Lung (tissue), 12 donors: ENCODE measurements around the gene CLEC4E. TPM values are rescaled to one million over a fixed set of nuclear protein-coding genes. Genes with fewer than 3 reads are reported as not detected.
"Not testable (repeated sequence)": the region's sequence is repeated elsewhere in the genome, so short reads cannot be mapped to it uniquely, and the experiment has no call there.

Source experiments
- ATAC-seq: fragments of 200-7000 bp; cut with Tn5 transposase; one replicate; pipeline ENCODE4 v1.9.1; 2020; ENCODE audit warnings: moderate number of reproducible peaks; ENCODE audit not compliant: insufficient read depth, low FRiP score
- DNase-seq, 3 donors: peaks; one replicate each; pipeline ENCODE4 v3.0.0-alpha.2; 2013 to 2017
- H3K27ac ChIP-seq, 2 donors: one replicate each; pipeline ENCODE4 v1.5.1; 2013; ENCODE audit warnings: mild to moderate bottlenecking in 2 of 2, moderate library complexity in 2 of 2, control low read depth in 1 of 2, inconsistent platforms in 1 of 2, low read depth in 1 of 2, low read length in 1 of 2
- H3K27me3 ChIP-seq, 3 donors: one replicate each; pipeline ENCODE4 v1.5.1; 2013; ENCODE audit warnings: low read length in 2 of 3; ENCODE audit not compliant: control insufficient read depth in 3 of 3, insufficient read depth in 3 of 3
- H3K36me3 ChIP-seq, 4 donors: one replicate each; pipeline ENCODE4 v1.5.1; 2013; ENCODE audit warnings: low read length in 4 of 4, mild to moderate bottlenecking in 1 of 4, moderate library complexity in 1 of 4; ENCODE audit not compliant: control insufficient read depth in 4 of 4, insufficient read depth in 4 of 4
- H3K4me1 ChIP-seq, 5 donors: one replicate each; pipeline ENCODE4 v1.5.1; 2013; ENCODE audit warnings: low read length in 5 of 5, mild to moderate bottlenecking in 2 of 5, moderate library complexity in 1 of 5; ENCODE audit not compliant: control insufficient read depth in 5 of 5, insufficient read depth in 5 of 5
- H3K4me3 ChIP-seq: one replicate; pipeline ENCODE4 v1.5.1; 2013; ENCODE audit warnings: mild to moderate bottlenecking, control low read depth, moderate library complexity
- H3K9ac ChIP-seq, 2 donors: one replicate each; pipeline ENCODE4 v1.5.1; 2013; ENCODE audit warnings: low read length in 2 of 2, control low read depth in 1 of 2; ENCODE audit not compliant: insufficient read depth in 1 of 2
- H3K9me3 ChIP-seq, 4 donors: one replicate each; pipeline ENCODE4 v1.5.1; 2013; ENCODE audit warnings: low read length in 3 of 4, mild to moderate bottlenecking in 1 of 4, moderate library complexity in 1 of 4; ENCODE audit not compliant: control insufficient read depth in 4 of 4, insufficient read depth in 3 of 4
- WGBS, 2 donors: extraction: QIAGEN DNeasy Blood & Tissue Kit; methylation state at CpG; one replicate each; pipeline ENCODE4 v1.1.7; 2013; 5-methylcytosine and 5-hydroxymethylcytosine counted together
- polyA plus RNA-seq, 2 donors: library from polyadenylated mRNA; stranded (reverse); fragments of 200-250 nt; gene quantifications; one replicate each; pipeline ENCODE4 v1.2.1, GENCODE V29; 2013
- total RNA-seq, 2 donors: library from RNA; depleted of rRNA in 1 of 2; stranded (reverse); fragments of >200 nt in 1 of 2; gene quantifications; one replicate each; pipeline ENCODE4 v1.2.1, GENCODE V29; 2014 to 2021
- TF ChIP-seq, protein P1 (sequence below): IDR thresholded peaks from 2 replicates; pipeline ENCODE4 v1.5.1; 2012; ENCODE audit warnings: mild to moderate bottlenecking; ENCODE audit errors: control extremely low read depth, extremely low read depth
- donor health status: control.
- donor health status: control.
- donor health status: Bipolar disorder and iron deficiency.
- donor health status: healthy.
- donor health status: DM: yes; HTN: yes; CAD: no.

The CLEC4E gene
- total and polyA plus RNA-seq, 4 donors: 5.5 to 112 (median 19.7) TPM

GRCh38 chr12:8546591-8546990 lies 5.9 kb upstream of the CLEC4E start:
- Histone ChIP-seq H3K9me3 (no peaks in the 10 kb centered on the region), H3K27ac (no peak overlapping the region), H3K9ac (no peak overlapping the region), H3K27me3 (no peaks in the 10 kb centered on the region), H3K4me1 (no peaks in the 10 kb centered on the region), H3K4me3 (no peak overlapping the region), H3K36me3 (no peaks in the 10 kb centered on the region)
- DNase-seq: no peak
- TF ChIP-seq, protein P1, sequence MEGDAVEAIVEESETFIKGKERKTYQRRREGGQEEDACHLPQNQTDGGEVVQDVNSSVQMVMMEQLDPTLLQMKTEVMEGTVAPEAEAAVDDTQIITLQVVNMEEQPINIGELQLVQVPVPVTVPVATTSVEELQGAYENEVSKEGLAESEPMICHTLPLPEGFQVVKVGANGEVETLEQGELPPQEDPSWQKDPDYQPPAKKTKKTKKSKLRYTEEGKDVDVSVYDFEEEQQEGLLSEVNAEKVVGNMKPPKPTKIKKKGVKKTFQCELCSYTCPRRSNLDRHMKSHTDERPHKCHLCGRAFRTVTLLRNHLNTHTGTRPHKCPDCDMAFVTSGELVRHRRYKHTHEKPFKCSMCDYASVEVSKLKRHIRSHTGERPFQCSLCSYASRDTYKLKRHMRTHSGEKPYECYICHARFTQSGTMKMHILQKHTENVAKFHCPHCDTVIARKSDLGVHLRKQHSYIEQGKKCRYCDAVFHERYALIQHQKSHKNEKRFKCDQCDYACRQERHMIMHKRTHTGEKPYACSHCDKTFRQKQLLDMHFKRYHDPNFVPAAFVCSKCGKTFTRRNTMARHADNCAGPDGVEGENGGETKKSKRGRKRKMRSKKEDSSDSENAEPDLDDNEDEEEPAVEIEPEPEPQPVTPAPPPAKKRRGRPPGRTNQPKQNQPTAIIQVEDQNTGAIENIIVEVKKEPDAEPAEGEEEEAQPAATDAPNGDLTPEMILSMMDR: no peak
- ATAC-seq: no peak
- 65 to 67% methylated on average over 3 of the region's 3 CpGs for WGBS, 2 donors

DNA sequence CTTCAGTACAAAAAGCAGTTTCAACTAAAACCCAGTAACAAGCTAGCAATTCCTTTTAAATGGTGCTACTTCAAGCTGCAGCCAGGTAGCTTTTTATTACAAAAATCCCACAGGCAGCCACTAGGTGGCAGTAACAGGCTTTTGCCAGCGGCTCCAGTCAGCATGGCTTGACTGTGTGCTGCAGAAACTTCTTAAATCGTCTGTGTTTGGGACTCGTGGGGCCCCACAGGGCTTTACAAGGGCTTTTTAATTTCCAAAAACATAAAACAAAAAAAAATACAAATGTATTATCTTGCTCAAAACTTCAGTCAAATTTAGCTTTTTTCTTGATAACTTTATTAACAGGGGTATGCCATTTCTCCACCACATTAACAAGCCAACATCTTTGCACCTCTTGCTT lies 3.6 kb upstream of the CLEC4E start:
- no peaks in the 10 kb centered on the region for H3K9me3 ChIP-seq
- no peaks in the 10 kb centered on the region for H3K4me1 ChIP-seq
- H3K4me3 ChIP-seq: no peak overlapping the region
- no peak overlapping the region for H3K27ac ChIP-seq
- H3K27me3 ChIP-seq: peaks cover 0 to 2% (median 0%) of the 10 kb centered on the region in 3 donors
- H3K36me3 ChIP-seq: no peaks in the 10 kb centered on the region
- ATAC-seq (peak; percentile 72), DNase-seq (peak; percentile 75 to 81 (median 78))
- WGBS, 2 donors: 1% methylated on average over 3 of the region's 3 CpGs
- TF ChIP-seq, protein P1: peak; percentile 79
- H3K9ac ChIP-seq: no peak overlapping the region

DNA sequence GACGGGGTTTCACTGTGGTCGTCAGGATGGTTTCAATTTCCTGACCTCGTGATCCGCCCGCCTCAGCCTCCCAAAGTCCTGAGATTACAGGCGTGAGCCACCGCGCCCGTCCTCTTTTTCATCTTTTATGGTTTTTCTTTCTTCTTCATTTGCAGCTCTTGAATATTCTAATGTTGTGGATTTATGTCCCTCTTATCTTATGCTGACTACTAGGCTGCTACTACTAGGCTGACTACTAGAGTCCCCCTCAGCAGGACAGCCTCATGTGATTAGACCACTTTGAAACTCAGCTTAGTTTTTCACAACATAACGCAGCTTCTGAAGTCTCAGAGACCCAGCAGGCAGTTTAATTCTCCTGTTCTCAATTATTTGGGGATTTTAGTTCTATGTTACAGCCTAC lies 857 bp upstream of the CLEC4E start:
- H3K9me3 ChIP-seq: peaks cover 0 to 1% (median 0%) of the 10 kb centered on the region in 4 donors
- DNase-seq: no peak
- TF ChIP-seq, protein P1: no peak
- H3K36me3 ChIP-seq: no peaks in the 10 kb centered on the region
- ATAC-seq: no peak
- no peaks in the 10 kb centered on the region for H3K4me1 ChIP-seq
- peaks cover 0 to 2% (median 0%) of the 10 kb centered on the region in 3 donors for H3K27me3 ChIP-seq
- H3K9ac ChIP-seq: no peak overlapping the region
- no peak overlapping the region for H3K4me3 ChIP-seq
- WGBS, 2 donors: 61 to 74% methylated on average over 10 of the region's 10 CpGs
- no peak overlapping the region for H3K27ac ChIP-seq

GRCh38 chr12:8537820-8538219 lies 2.9 kb downstream of the CLEC4E start:
- H3K9ac ChIP-seq, ATAC-seq, H3K4me1 ChIP-seq, H3K9me3 ChIP-seq, DNase-seq, H3K27me3 ChIP-seq, H3K4me3 ChIP-seq, H3K36me3 ChIP-seq, H3K27ac ChIP-seq: not testable (repeated sequence)
- 95 to 96% methylated on average over 14 to 16 of the region's 16 CpGs for WGBS, 2 donors
